DOHH2 (cell line): ENCODE measurements around the gene DCST2.

Source experiments
- H3F3A ChIP-seq: fragments of 200-600 bp; sonication (generic), shearing (Covaris generic); 2 replicates; pipeline ENCODE4 v1.6.0; 2016; ENCODE audit warnings: antibody characterized with exemption, mild to moderate bottlenecking; ENCODE audit not compliant: control insufficient read depth, insufficient read depth
- H3K27ac ChIP-seq: fragments of 200-600 bp; sonication (generic); 2 replicates; pipeline ENCODE4 v1.5.1; 2014; ENCODE audit warnings: low read depth, mild to moderate bottlenecking, low read length, moderate library complexity
- H3K27me3 ChIP-seq: fragments of 200-600 bp; sonication (generic); 2 replicates; pipeline ENCODE4 v1.6.1; 2014; ENCODE audit warnings: mild to moderate bottlenecking, low read length, mixed read lengths; ENCODE audit not compliant: control insufficient read depth
- H3K36me3 ChIP-seq: fragments of 200-600 bp; sonication (generic); 2 replicates; pipeline ENCODE4 v1.6.1; 2014; ENCODE audit warnings: mild to moderate bottlenecking, low read length, moderate library complexity, mixed read lengths; ENCODE audit not compliant: control insufficient read depth
- H3K4me1 ChIP-seq: fragments of 200-600 bp; sonication (generic); 2 replicates; pipeline ENCODE4 v1.6.1; 2014; ENCODE audit warnings: mild to moderate bottlenecking, low read length, mixed read lengths; ENCODE audit not compliant: control insufficient read depth
- H3K4me2 ChIP-seq: fragments of 200-600 bp; sonication (generic); 2 replicates; pipeline ENCODE4 v1.6.0; 2014; ENCODE audit warnings: mild to moderate bottlenecking, low read length, moderate library complexity
- H3K4me3 ChIP-seq: fragments of 200-600 bp; sonication (generic); 2 replicates; pipeline ENCODE4 v1.5.1; 2014; ENCODE audit warnings: mild to moderate bottlenecking, low read length, mixed read lengths
- H3K79me2 ChIP-seq: fragments of 200-600 bp; sonication (generic); 2 replicates; pipeline ENCODE4 v1.6.1; 2014; ENCODE audit warnings: mild to moderate bottlenecking, low read length, mixed read lengths; ENCODE audit not compliant: control insufficient read depth
- H3K9me2 ChIP-seq: fragments of 200-600 bp; sonication (generic); replicated peaks from 2 replicates; pipeline ENCODE4 v1.6.1; 2014; ENCODE audit warnings: mild to moderate bottlenecking, low read length, mixed read lengths; ENCODE audit not compliant: control insufficient read depth
- H3K9me3 ChIP-seq: fragments of 200-600 bp; sonication (generic); 2 replicates; pipeline ENCODE4 v1.6.1; 2014; ENCODE audit warnings: antibody characterized with exemption, low read length, mixed read lengths; ENCODE audit not compliant: control insufficient read depth, insufficient read depth
- H4K20me1 ChIP-seq: fragments of 200-600 bp; sonication (generic); 2 replicates; pipeline ENCODE4 v1.6.0; 2014; ENCODE audit warnings: low read depth, mild to moderate bottlenecking, antibody characterized with exemption, low read length, moderate library complexity; ENCODE audit not compliant: control insufficient read depth, insufficient read depth
- EZH2phosphoT487 ChIP-seq: fragments of 200-600 bp; sonication (generic); IDR thresholded peaks from 2 replicates; pipeline ENCODE4 v1.6.1; 2017; ENCODE audit warnings: borderline replicate concordance, mild to moderate bottlenecking, antibody characterized with exemption, low read length, moderate library complexity, mixed read lengths
- TF ChIP-seq, protein P1 (sequence below): fragments of 200-600 bp; sonication (generic); IDR thresholded peaks from one replicate; pipeline ENCODE4 v1.5.1; 2014; ENCODE audit warnings: antibody characterized with exemption, mild to moderate bottlenecking, low read depth, low read length; ENCODE audit not compliant: poor library complexity, severe bottlenecking

Gene DCST2

DNA sequence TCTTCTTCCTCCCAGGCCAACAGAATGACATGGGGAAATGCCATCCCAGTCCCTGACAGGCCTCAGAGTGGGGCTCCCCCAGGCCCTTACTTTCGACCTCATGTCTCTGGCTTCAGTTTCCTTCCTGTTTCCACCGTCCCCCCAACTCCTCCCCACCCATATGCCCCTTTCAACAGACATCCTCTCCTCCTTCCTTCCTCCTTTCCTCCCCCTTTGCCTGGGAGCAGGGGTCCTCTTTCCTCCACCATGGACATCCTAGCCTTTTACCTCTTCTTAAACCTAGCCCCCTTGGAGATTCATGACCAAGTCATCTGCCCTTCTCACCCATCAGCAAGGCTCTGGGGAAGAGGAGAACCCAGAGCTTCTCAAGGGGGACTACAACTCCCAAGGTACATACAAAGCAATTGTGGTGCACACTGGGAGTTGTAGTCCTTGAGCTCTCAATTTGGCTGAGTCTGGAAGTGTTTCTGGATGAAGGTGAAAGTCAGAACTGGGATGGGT, 26.9 kb downstream of the DCST2 start:
- H3F3A ChIP-seq: peaks cover 20% of the 10 kb centered on the region; the same call in 1 of the 2 replicates

DNA sequence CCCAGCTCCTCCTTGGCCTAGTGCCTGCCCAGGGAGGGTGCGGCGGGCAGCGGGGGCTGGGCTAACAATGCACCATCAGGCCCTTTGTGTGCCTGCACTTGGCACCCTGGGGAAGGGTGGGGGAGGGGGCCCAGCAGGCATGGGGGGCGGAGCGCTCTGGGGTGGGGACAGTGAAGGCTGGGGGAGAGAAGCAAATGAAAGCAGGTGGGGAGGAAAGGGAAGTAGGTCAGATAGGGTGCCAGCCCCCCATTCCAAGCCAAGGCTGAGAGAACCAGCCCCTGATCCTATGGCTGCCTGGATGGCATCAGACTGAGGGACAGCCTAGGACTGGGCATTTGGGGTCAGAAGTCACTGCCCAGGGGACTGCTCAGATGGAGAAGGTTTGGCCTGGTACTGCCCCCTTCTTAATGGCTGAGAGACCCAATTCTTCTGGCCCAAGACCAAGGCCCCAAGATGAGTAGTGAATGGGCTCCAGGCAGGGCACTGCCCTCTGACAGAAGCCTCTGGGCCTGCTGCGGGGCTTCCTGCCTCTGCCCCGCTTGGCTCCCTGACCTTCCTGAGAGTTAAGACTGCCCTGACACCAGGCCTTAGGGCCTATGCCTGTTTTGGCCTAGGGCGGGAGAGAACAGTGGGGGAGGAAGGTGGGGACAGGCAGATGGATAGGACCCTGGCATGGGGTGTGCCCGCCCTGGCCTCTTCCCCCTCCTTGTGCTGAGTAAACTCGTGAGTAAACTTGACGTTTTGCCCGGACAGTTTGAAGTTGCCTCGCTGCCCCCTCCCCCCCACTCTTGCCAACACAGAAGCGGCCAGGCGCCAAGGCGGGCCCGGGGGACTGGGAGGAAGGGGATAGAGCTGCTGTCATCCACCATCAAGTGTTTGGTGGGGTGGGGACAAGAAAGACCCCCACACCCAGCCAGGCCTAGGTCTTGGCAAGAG, 28.2 kb downstream of the DCST2 start:
- no peaks in the 10 kb centered on the region for H3K9me3 ChIP-seq
- peak overlapping the region; percentile 68 for H3K27ac ChIP-seq
- peaks cover 28% of the 10 kb centered on the region for H3K79me2 ChIP-seq
- no peak for TF ChIP-seq EZH2phosphoT487
- TF ChIP-seq, protein P1, sequence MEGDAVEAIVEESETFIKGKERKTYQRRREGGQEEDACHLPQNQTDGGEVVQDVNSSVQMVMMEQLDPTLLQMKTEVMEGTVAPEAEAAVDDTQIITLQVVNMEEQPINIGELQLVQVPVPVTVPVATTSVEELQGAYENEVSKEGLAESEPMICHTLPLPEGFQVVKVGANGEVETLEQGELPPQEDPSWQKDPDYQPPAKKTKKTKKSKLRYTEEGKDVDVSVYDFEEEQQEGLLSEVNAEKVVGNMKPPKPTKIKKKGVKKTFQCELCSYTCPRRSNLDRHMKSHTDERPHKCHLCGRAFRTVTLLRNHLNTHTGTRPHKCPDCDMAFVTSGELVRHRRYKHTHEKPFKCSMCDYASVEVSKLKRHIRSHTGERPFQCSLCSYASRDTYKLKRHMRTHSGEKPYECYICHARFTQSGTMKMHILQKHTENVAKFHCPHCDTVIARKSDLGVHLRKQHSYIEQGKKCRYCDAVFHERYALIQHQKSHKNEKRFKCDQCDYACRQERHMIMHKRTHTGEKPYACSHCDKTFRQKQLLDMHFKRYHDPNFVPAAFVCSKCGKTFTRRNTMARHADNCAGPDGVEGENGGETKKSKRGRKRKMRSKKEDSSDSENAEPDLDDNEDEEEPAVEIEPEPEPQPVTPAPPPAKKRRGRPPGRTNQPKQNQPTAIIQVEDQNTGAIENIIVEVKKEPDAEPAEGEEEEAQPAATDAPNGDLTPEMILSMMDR: no peak
- H3K4me3 ChIP-seq: peak overlapping the region; percentile 93
- peak overlapping the region; percentile 93 for H3K4me2 ChIP-seq
- no peaks in the 10 kb centered on the region for H3K36me3 ChIP-seq
- peaks cover 23% of the 10 kb centered on the region for H3F3A ChIP-seq
- no peaks in the 10 kb centered on the region for H4K20me1 ChIP-seq
- no peaks in the 10 kb centered on the region for H3K27me3 ChIP-seq
- no peaks in the 10 kb centered on the region for H3K9me2 ChIP-seq
- H3K4me1 ChIP-seq: peaks cover 75% of the 10 kb centered on the region

More for the DNA sequence above, 26.9 kb downstream of the DCST2 start:
- Histone ChIP-seq H3K9me3 (no peaks in the 10 kb centered on the region), H4K20me1 (no peaks in the 10 kb centered on the region), H3K79me2 (peaks cover 28% of the 10 kb centered on the region), H3K9me2 (no peaks in the 10 kb centered on the region), H3K36me3 (no peaks in the 10 kb centered on the region), H3K4me2 (peak overlapping the region; percentile 93), H3K27ac (peak overlapping the region; percentile 68), H3K4me1 (peaks cover 75% of the 10 kb centered on the region), H3K4me3 (peak overlapping the region; percentile 93), H3K27me3 (no peaks in the 10 kb centered on the region)
- TF ChIP-seq EZH2phosphoT487: no peak

DNA sequence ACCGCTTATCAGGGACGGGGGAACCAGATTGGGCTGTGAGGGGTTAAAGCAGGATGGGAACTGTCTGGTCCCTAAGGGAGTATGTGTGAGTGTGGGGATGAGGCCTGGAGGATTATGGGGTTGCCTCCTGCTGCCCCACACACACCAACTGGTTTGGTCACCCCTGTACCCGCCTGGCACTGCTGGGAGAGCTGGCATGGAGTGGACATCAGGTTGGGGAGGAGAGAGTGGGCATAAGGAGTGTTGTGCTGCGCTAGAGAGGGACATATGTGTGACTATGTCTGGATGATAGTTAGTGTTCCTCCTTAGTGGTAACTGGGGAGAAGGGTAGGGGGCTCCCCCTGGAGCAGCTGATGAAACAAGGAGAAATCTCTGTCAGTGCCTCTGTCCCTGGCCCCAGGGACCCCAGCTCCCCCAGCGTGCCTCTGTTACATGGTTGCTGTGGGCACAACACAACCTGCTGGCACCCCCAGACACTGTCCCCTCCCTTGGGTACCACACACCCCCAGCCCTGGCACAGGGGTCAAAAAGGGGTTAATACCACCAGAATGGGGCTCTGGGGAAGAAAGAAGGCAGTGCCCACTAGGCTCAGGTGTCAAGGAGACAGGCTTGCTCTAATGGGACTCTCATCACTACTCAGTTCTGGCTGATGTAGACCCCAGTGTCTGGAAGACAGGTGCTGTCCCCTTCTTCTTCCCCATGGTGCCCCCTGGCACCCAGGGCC, 29.1 kb downstream of the DCST2 start:
- peak overlapping the region; percentile 68 for H3K27ac ChIP-seq
- no peaks in the 10 kb centered on the region for H3K9me3 ChIP-seq

More for the DNA sequence above, 29.1 kb downstream of the DCST2 start:
- no peaks in the 10 kb centered on the region for H3K27me3 ChIP-seq
- peaks cover 28% of the 10 kb centered on the region for H3K79me2 ChIP-seq
- peaks cover 75% of the 10 kb centered on the region for H3K4me1 ChIP-seq
- peak overlapping the region; percentile 93 for H3K4me3 ChIP-seq
- no peaks in the 10 kb centered on the region for H4K20me1 ChIP-seq
- peak overlapping the region; percentile 93 for H3K4me2 ChIP-seq
- H3F3A ChIP-seq: peaks cover 31% of the 10 kb centered on the region
- no peak for TF ChIP-seq EZH2phosphoT487
- TF ChIP-seq, protein P1: peak; percentile 10
- no peaks in the 10 kb centered on the region for H3K36me3 ChIP-seq
- no peaks in the 10 kb centered on the region for H3K9me2 ChIP-seq
